GM12864 (cell line): ENCODE measurements around the gene CRYBG3.

Experiments used
- DNase-seq: peaks from one replicate; pipeline ENCODE4 v3.0.0-alpha.2; 2011; ENCODE audit warnings: low read depth
- H3K4me3 ChIP-seq: 2 replicates; pipeline ENCODE4 v1.5.1; 2011; ENCODE audit warnings: mild to moderate bottlenecking, low read depth, low read length, control low read depth
- CTCF ChIP-seq: IDR thresholded peaks from 2 replicates; pipeline ENCODE4 v1.5.1; 2011; ENCODE audit warnings: low read depth, mild to moderate bottlenecking, moderate library complexity, low read length, control low read depth, inconsistent platforms; ENCODE audit errors: missing control alignments

Gene CRYBG3

GRCh38 chr3:97821774-97822358 is at the start of gene CRYBG3:
CRYBG3 (plus strand) TSS chr3:97822011; CDS start chr3:97822207, 196 bp downstream.
- peak; percentile 29 for DNase-seq
- TF ChIP-seq CTCF, result peak; percentile 6
- peak within 1 kb of the TSS; percentile 83 for H3K4me3 ChIP-seq

DNA sequence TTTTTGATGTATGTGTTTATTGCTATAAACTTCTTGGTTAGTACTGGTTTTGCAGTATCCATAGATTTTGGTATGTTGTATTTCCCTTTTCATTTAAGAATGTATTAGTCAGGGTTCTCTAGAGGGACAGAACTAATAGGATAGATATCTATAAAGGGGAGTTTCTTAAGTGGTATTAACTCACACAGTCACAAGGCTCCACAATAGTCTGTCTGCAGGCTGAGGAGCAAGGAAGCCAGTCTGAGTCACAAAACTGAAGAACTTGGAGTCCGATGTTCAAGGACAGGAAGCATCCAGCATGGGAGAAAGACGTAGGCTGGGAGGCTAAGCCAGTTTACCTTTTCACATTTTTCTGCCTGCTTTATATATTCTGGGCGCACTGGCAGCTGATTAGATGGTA is 48.9 kb upstream of the CRYBG3 start:
- no peak for DNase-seq
- no peak for TF ChIP-seq CTCF

DNA sequence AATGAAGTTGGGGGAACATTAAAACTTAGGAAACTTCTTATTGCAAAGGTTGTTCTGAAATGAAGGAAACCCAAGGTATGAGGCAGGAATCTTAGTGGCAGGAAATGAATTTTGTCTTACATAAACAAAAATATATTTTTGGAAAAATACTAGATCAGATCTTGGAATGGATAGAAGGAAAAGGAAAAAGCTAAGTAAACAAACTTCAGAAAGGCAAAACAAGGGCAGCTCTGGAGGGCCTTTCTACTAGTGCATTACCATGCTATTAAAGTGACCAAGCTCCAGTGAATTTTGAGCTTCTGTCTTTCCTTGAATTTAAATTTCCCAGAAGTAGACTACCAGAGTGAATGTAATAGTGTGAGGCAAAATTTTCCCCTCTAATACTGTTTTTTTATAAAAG is 43.7 kb upstream of the CRYBG3 start:
- H3K4me3 ChIP-seq, result no peak overlapping the region
- no peak for DNase-seq
- no peak for TF ChIP-seq CTCF

More for the DNA sequence above, 48.9 kb upstream of the CRYBG3 start:
- no peak overlapping the region for H3K4me3 ChIP-seq

DNA sequence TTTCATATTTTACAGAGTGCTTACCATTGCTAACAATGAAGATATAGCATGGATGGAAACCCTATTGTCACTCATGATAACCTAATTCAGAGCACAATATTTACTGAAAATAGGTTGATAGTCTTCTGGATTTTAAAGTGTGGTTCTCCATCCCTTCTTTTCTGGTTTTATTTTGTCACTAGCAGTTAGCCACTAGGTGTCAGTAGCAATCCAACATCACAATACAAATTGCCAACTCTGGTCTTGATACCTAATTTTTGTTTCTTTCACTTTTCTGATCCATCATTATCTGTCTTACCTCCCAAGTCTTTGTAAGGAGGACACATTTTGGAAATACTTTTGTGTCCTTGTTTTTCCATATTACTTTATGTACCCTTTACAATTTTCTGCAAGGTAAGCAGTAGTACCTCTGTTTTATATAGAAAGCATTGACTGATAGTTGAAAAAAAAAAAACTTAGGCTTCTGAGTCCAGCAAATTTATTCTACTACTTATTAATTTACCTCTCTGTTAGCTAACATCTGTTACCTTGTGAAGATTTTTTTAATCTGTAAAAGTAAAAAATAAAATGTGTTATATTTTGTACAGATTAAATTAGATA is 28.3 kb upstream of the CRYBG3 start:
- TF ChIP-seq CTCF, result peak; percentile 64
- peak; percentile 25 for DNase-seq
- no peak overlapping the region for H3K4me3 ChIP-seq

DNA sequence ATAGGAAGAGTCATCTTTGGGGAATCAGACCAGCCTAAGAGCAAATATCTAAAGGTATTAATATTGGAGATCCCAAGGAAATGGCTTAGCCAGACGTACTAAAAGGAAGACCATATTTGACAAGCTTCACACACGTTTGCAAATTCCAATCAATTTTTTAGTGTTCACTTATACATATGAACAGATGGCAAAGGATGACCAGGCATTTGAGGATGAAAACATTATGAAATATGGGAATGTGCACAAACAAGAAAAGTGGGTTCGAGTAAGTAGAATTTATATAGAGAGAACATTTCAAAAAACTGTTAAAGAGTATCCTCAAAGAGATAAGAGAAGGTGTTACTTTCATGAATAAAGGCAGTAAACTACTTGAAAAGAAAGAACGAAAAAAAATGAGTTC is 25.9 kb upstream of the CRYBG3 start:
- TF ChIP-seq CTCF, result no peak
- DNase-seq, result no peak
- no peak overlapping the region for H3K4me3 ChIP-seq

DNA sequence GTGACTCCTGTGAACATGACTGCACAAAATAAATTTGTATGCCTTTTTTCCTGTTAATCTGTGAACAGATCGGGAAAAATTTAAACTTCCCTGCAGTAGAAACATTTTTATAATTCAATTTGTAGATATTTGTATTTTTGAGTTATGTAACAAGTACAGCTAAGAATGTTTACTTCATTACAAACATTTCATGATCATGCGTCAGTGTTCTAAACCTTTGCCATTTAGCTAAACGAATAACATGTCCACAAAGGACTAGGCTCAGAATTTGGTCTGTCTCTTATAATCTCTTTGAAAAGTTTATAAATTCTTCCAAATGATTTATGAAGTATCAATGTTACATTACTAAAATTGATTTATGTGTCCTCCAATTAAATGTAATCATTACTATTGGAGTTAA is 17.3 kb upstream of the CRYBG3 start:
- TF ChIP-seq CTCF, result no peak
- H3K4me3 ChIP-seq, result no peak overlapping the region
- DNase-seq, result no peak
